Breast epithelium (tissue), 3 donors: ENCODE data around the gene SMARCA4.

Experiments used
- POLR2A ChIP-seq: fragments of 450-650 bp; IDR thresholded peaks from one replicate; pipeline ENCODE4 v1.6.1; 2016; ENCODE audit warnings: antibody characterized with exemption, mild to moderate bottlenecking, moderate library complexity
- TF ChIP-seq, protein P1 (sequence below), 3 donors: fragments of 450-650 bp; IDR thresholded peaks; one replicate each; pipeline ENCODE4 v1.5.1; 2016 to 2017; ENCODE audit warnings: antibody characterized with exemption in 3 of 3, mild to moderate bottlenecking in 3 of 3, moderate library complexity in 3 of 3

DNA sequence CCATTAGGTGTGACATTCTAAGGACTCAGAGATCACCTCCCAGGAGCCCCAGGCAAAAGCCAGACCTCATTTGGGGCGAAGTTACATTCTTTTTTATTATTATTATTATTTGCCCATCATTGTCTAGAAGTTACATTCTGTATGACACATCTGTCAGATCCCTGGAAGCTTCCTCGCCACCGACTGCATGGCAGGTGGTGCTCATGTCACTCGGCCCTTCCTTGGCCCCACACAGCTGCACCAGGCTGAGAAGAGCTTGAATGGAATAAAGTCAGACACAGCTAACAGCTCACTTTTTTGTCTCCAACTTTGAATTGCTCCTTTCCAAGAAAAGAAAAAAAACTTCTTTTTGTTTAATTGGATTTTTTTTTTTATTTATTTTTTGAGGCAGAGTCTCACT, 87.0 kb downstream of the SMARCA4 start:
- TF ChIP-seq POLR2A: no peak
- TF ChIP-seq, protein P1, sequence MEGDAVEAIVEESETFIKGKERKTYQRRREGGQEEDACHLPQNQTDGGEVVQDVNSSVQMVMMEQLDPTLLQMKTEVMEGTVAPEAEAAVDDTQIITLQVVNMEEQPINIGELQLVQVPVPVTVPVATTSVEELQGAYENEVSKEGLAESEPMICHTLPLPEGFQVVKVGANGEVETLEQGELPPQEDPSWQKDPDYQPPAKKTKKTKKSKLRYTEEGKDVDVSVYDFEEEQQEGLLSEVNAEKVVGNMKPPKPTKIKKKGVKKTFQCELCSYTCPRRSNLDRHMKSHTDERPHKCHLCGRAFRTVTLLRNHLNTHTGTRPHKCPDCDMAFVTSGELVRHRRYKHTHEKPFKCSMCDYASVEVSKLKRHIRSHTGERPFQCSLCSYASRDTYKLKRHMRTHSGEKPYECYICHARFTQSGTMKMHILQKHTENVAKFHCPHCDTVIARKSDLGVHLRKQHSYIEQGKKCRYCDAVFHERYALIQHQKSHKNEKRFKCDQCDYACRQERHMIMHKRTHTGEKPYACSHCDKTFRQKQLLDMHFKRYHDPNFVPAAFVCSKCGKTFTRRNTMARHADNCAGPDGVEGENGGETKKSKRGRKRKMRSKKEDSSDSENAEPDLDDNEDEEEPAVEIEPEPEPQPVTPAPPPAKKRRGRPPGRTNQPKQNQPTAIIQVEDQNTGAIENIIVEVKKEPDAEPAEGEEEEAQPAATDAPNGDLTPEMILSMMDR (IDR thresholded peaks at IDR 0.05): no peak
